Upper lobe of left lung (tissue), 4 donors: ENCODE measurements around the gene NHP2.

ENCODE experiments used
- POLR2A ChIP-seq, 4 donors: fragments of 450-650 bp; IDR thresholded peaks; one replicate each; pipeline ENCODE4 v1.5.1; 2016 to 2017; ENCODE audit warnings: antibody characterized with exemption in 4 of 4, mild to moderate bottlenecking in 2 of 4
- TF ChIP-seq, protein P1 (sequence below), 6 experiments: fragments of 450-650 bp in 4 of 6; fragments of 200-600 bp in 2 of 6; sonication (generic) in 2 of 6; IDR thresholded peaks; one replicate each; pipeline ENCODE4 v1.5.1; 2016 to 2019; ENCODE audit warnings: antibody characterized with exemption in 6 of 6

GRCh38 chr5:178174456-178174855, 20.8 kb upstream of the NHP2 start:
- TF ChIP-seq POLR2A (IDR thresholded peaks at IDR 0.05): no peak
- TF ChIP-seq, protein P1, sequence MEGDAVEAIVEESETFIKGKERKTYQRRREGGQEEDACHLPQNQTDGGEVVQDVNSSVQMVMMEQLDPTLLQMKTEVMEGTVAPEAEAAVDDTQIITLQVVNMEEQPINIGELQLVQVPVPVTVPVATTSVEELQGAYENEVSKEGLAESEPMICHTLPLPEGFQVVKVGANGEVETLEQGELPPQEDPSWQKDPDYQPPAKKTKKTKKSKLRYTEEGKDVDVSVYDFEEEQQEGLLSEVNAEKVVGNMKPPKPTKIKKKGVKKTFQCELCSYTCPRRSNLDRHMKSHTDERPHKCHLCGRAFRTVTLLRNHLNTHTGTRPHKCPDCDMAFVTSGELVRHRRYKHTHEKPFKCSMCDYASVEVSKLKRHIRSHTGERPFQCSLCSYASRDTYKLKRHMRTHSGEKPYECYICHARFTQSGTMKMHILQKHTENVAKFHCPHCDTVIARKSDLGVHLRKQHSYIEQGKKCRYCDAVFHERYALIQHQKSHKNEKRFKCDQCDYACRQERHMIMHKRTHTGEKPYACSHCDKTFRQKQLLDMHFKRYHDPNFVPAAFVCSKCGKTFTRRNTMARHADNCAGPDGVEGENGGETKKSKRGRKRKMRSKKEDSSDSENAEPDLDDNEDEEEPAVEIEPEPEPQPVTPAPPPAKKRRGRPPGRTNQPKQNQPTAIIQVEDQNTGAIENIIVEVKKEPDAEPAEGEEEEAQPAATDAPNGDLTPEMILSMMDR (IDR thresholded peaks at IDR 0.05): no peak
